Endometrial microvascular endothelial cells (primary cell): ENCODE results near the gene PRRC2C. TPM values are rescaled to one million over a fixed set of nuclear protein-coding genes. Genes with fewer than 3 reads are reported as not detected.
"Not testable (repeated sequence)": the region's sequence is repeated elsewhere in the genome, so short reads cannot be mapped to it uniquely, and the experiment has no call there.

Experiments used
- in situ Hi-C: cut with HindIII; loops from 2 replicates; pipeline ENCODE4 v1.10.0; 2017; ENCODE audit warnings: low sequenced_read_pairs, low pct_unique_long_range_greater_than_20kb; ENCODE audit errors: inconsistent ontology term
- total RNA-seq: library from RNA; depleted of rRNA; stranded (reverse); fragments of >200 nt; gene quantifications from one replicate; pipeline ENCODE4 v1.2.3, GENCODE V29; 2015; ENCODE audit errors: inconsistent ontology term

Gene PRRC2C
- total RNA-seq, 1 donor from 2014 or later = 50.5 TPM

- in situ Hi-C loops = not testable (repeated sequence)
These were observed 130.0 kb downstream of the PRRC2C start for GRCh38 chr1:171615122-171615906.

- in situ Hi-C loops = no loop called here
These were observed 131.3 kb downstream of the PRRC2C start for GRCh38 chr1:171616586-171616985.

GRCh38 chr1:171622152-171622462 lies 136.8 kb downstream of the PRRC2C start, which contains the start of gene MYOCOS:
TSS of gene MYOCOS (plus strand) at chr1:171622243. CDS start at chr1:171623884, 1,641 bp downstream.
- in situ Hi-C loops = no loop called here

- in situ Hi-C loops = no loop called here
These were observed 138.5 kb downstream of the PRRC2C start for GRCh38 chr1:171623651-171624331.

- in situ Hi-C loops = no loop called here
These were observed 139.9 kb downstream of the PRRC2C start for GRCh38 chr1:171625225-171625624.

GRCh38 chr1:171627020-171627419 lies 141.7 kb downstream of the PRRC2C start:
- in situ Hi-C loops = no loop called here

GRCh38 chr1:171628225-171628624 lies 142.9 kb downstream of the PRRC2C start:
- in situ Hi-C loops = no loop called here

GRCh38 chr1:171635661-171636060 lies 150.3 kb downstream of the PRRC2C start:
- in situ Hi-C loops = no loop called here

- in situ Hi-C loops = no loop called here
These were observed 150.8 kb downstream of the PRRC2C start for GRCh38 chr1:171636141-171636540.

GRCh38 chr1:171637928-171638576 lies 152.7 kb downstream of the PRRC2C start:
- in situ Hi-C loops = no loop called here

GRCh38 chr1:171640225-171640624 lies 154.9 kb downstream of the PRRC2C start:
- in situ Hi-C loops = no loop called here

- in situ Hi-C loops = no loop called here
These were observed 155.9 kb downstream of the PRRC2C start for GRCh38 chr1:171641076-171641864.

- in situ Hi-C loops = no loop called here
These were observed 156.9 kb downstream of the PRRC2C start for GRCh38 chr1:171642197-171642596.

Other genes with a start within 250 kb of the PRRC2C start
- gene FMO1, start 237.0 kb upstream of the PRRC2C start, total RNA-seq = not detected
- gene FMO4, start 171.3 kb upstream of the PRRC2C start, total RNA-seq = 0.46 TPM
- gene MYOCOS, start 136.7 kb downstream of the PRRC2C start, total RNA-seq = not detected
- not detected for gene MYOC, start 167.2 kb downstream of the PRRC2C start, total RNA-seq